GM21529 (cell line): Measurements from ENCODE around the gene HOXC9.

Experiments used
- ATAC-seq: cut with Tn5 transposase; IDR thresholded peaks from one replicate; pipeline ENCODE4 v1.9.1; 2021; ENCODE audit not compliant: unreplicated experiment

Gene HOXC9

GRCh38 chr12:53998900-53999236 lies 1.1 kb upstream of the HOXC9 start:
- no peak for ATAC-seq

DNA sequence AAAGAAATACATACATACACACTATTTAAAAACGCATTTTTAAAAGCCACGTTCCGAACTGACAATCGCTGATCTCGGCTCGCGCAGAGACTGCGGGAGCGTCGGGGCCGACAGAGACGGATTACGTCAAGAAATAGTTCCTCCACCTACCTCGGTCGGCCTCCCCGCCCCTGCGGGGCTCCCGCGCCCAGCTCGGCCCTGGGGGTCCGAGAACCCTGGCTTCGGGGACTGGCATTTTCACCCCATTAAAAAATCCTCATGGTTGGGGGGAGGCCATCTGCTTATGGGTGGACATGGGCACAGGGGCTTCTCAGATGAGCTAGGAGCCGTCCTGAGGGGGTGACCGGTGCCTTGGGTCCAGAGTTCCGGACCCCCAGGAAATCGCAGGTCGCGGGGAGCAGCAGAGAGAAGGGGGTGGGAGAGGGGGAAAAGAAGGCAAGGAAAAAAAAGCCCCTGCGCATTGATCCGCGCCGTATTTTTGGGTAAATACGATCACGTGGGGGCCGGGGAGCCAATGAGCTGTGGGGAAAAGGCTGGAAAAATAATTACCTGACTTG lies 324 bp upstream of the HOXC9 start:
- no peak for ATAC-seq

DNA sequence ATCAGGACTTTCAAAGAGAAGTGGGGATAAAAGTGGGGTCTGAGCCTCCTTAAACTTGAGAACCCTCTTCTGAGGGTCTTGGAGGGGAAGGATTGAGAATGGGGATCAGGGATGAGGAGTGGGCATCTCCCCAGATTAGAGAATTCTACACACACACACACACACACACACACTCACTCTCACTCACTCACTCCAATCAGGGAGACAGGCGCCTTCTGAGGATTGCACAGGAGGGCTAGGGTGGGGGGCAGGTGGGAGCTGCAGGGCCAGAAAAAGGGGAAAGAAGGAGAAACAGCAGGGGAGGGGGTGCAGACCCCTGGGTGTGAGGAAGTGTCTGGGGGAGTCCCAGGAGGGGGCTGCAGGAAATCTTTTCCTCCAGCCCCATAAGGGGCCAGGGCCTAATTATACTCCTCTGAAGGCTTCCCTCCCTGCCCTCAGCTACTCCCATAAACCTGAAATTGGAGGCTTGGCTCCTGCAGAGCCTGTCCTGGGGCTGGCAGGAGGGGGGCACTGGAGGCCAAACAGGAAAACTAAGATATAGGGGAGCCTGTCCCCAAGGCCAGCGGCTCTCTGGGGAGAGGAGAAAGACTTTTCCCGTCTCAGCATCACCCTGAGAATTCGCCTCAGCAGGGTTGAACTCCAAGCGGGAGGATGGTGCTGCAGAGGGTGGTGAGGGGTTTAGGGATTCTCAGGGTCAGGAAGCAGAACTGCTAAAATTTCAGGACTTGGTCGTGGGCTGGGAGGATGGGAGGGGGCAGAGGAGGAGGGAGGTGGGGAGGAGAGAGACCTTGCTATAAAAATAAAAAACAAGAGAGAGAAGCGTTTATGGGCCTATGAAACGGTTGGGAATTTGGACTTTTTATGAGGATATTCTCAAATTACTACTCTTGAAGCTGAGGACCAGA lies 1.6 kb downstream of the HOXC9 start:
- ATAC-seq = no peak

GRCh38 chr12:54002278-54002914 lies 2.4 kb downstream of the HOXC9 start:
- no peak for ATAC-seq

GRCh38 chr12:54002915-54003389 lies 3.0 kb downstream of the HOXC9 start:
- ATAC-seq = no peak

DNA sequence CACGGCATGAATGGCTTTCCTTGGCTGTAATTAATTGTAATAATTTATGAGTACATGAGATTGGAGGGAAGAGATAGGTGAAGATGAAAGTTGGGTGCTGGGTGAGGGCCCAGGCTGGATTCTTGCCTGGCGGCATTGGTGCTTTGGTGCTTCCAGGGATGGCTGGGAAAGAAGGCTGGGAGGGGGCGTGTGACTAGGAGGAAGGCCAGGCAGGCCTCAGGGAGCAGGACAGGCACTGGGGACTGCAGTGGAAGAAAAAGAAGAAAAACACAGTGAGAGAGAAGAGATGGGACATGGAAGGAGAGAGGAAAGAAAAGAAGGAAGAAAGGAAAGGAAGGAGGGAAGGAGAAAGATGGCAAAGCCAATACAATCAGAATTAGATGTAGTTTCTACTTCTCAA lies 3.7 kb downstream of the HOXC9 start:
- no peak for ATAC-seq

DNA sequence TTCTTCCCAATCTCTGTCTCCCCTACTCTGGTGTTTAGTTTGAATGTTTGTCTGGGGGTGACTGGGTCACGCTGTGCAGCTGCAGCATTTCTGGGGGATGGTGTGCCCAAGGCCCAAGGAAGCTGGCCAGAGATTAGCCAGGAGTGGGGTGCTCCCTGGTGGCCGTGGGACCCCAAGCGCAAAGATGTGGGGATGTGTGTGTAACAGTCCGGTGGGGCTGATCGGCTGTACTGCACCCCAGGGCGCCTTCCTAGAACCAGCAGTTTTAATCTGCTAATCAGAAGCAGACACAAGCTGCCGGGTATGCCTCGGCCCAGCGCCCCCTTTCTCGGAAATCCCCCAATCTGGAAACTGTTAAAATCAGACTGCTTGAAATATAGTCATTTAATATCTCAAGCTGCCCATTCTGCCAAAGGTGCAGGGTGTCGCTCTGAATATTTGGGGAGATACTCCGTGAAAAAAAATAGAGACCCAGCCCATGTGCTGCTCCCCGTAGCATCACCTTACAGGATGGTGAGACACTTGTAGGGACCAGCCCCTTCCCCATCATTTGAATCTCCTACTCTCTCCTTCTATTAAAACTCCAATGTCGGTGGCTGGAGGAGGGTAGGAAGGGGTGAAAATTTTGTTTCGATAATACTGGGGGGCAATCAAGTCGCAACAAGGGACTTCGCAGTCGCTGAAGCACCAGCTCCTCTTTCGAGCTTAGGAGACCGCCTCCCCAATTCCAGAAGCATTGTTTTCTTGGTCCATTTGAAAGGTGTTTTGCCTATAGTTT lies 4.3 kb downstream of the HOXC9 start:
- ATAC-seq = no peak

DNA sequence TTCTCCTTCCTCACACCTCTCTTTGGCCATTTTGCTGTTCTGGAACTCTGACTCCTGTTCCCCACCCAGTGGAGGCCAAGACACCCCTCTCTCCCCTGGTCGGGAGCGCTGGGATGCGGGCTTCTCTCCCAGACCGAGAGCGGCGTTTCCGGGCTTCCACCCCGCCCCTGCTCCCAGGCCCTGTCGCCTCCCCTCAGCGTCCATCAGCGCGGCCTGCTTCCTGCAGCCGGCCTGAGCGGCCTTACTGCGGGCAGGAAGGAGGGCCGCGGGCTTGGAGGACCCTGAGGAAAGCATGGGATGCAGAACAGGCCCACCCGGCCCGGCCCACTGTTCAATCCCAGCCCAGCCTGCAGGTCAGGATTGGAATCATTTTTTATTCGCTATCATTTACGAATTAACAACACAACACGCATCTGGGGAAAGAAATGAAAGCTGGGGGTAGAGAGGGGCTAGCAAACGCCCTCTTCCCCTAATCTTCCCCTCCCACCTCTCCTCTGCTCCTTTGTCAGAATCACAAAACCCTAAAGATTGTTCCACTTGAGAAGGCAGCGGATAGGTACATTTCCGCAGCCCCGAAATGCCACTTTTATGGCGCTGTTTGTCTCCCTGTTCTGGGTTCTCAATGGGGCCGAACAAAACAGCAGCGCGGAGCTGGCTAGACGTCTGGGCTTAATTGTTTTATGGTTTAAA lies 5.0 kb downstream of the HOXC9 start:
- no peak for ATAC-seq

DNA sequence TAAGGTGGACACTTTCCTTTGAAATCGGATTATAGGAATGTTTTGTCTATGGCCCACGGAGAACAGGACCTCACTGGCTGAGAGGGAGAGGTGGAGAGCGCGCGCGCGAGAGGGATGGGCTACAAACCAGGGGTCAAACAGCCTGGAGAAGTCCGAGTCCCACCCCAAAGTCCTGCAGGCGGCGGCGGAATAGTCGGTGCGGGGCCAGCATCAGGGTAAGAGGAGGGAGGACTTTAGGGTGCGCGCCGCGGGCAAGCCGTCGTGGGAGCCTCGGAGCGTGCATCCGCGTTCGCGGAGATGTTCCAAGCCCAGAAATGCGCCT lies 5.5 kb downstream of the HOXC9 start:
- no peak for ATAC-seq

GRCh38 chr12:54005853-54006558 lies 6.0 kb downstream of the HOXC9 start:
- peak; percentile 84 for ATAC-seq

DNA sequence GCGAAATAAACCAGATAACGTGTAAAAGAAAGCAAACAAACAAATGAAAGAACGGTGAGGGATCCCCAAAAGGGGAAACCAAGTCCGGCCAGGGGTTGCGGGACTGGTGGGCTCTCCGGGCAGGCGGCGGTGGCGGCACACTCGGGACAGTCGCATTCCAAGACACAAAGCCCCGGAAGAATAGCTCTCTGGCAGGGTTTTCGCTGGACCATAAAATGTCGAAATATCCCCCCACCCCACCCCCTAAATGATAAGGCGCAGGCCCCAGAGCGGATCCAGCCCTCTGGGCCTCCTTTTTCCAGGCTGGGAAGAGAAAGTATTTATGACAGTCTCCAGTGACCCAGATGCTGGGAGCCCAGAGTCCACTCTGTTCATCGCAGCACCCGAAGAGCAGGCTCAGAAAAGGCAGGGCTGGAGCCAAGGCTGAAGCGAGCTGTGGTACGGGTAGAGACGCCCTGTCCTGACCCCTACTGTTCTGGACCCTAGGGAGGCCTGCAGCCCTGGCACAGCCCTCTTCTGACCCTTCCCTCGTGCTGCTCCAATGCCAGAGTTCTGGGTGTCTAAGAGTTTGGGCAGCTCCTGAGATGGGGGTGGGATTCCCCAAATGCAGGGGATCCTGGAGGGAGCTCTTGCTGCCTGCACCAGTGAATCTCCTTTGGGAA lies 6.7 kb downstream of the HOXC9 start:
- no peak for ATAC-seq

DNA sequence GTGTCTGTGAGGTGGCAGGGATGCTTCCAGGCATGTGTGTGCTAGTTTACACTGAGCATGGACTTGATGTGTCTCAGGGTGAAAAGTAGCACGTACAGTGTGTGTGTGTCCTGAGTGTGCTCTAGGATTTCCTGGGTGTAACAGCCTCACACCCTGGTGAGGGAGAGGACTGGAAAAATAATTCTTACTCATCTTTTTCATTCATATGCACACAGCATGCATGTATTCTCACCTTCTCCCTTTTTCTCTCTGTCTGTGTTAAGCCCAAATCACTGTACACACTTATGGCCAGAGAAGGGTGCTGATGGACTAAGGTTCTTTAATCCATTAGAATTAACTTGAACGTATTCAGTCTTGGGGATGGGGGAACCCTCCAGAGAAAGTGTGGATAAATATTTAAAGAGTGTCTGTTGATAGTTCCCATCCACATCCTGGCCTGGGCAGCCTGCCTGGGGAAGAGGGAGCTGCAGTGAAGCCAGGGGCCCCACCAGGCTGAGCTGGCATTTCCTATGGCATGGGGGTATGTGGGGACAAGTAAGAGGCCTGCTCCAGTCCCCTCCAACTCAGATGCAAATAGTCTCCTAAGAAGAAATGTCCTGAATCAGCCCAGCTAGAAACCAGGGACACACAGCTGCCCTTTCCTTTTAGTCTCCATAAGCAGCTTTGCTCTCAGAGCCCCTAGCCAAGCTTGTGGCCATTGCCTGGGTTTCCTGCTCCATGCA lies 7.7 kb downstream of the HOXC9 start:
- ATAC-seq = no peak

- ATAC-seq = no peak
These were observed 8.2 kb downstream of the HOXC9 start for GRCh38 chr12:54008260-54008552.

DNA sequence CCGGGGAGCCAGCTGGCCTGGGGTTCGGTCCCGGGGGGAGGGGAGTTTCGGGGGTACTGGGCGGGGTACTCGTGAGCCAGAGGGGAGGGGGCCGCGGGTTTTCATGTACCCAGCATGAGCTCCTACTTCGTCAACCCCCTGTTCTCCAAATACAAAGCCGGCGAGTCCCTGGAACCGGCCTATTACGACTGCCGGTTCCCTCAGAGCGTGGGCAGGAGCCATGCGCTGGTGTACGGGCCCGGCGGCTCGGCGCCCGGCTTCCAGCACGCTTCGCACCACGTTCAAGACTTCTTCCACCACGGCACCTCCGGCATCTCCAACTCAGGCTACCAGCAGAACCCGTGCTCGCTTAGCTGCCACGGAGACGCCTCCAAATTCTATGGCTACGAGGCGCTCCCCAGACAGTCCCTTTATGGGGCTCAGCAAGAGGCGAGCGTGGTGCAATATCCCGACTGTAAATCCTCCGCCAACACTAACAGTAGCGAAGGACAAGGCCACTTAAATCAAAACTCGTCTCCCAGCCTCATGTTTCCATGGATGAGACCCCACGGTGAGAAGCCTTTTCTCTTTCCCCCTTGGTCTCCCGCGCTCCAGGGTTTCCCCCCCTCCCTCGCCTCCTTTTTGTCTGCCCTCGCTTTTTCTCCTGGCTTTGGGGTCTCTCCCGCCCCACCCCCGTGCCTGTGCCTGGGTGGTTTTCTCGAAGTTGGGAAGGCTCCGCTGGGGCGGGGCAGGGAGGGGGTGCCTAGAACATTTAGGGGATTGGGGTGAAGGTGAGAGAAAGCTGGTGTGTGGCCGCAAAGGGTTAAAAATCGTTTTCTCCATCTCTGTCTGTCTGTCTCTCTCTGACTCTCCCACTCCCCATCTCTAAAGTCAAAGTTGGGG lies 9.5 kb downstream of the HOXC9 start:
- no peak for ATAC-seq

GRCh38 chr12:54010053-54010971 lies 10.4 kb downstream of the HOXC9 start:
- ATAC-seq = no peak

DNA sequence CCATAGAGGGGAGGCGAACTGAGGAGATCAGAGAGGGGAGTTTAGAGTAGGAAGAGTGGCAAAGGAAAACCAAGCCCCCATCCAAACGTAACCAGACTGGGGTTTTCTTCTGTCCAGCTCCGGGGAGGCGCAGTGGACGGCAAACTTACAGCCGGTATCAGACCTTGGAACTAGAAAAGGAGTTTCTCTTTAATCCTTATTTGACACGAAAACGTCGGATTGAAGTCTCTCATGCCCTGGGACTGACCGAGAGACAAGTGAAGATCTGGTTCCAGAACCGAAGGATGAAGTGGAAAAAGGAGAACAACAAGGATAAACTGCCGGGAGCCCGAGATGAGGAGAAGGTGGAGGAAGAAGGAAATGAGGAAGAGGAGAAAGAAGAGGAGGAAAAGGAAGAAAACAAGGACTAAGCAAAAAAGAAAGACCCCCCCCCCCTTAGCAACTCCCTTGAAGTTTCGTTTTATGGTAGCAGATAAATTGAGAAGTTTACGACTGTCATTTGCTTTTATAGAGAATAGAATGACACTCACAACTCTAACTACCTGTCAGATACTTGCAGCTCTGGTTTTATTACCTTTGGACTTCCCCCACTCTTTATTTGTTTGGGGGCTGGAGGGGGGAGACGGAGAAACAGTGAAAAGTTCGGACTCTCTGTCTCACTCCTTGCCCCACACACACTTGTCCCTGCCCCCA lies 11.2 kb downstream of the HOXC9 start:
- ATAC-seq = no peak
